Brain pericyte (primary cell): Measurements from ENCODE around the gene TGM5.

Experiments used
- DNase-seq: peaks from one replicate; pipeline ENCODE4 v3.0.0-alpha.2; 2012; ENCODE audit warnings: low read depth, low spot score

The TGM5 gene

GRCh38 chr15:43196760-43197548 lies 69.8 kb downstream of the TGM5 start:
- DNase-seq: no peak

- DNase-seq: no peak
These were observed 71.9 kb downstream of the TGM5 start for GRCh38 chr15:43194795-43195194.

- no peak for DNase-seq
These were observed 73.0 kb downstream of the TGM5 start for GRCh38 chr15:43193710-43194109.

DNA sequence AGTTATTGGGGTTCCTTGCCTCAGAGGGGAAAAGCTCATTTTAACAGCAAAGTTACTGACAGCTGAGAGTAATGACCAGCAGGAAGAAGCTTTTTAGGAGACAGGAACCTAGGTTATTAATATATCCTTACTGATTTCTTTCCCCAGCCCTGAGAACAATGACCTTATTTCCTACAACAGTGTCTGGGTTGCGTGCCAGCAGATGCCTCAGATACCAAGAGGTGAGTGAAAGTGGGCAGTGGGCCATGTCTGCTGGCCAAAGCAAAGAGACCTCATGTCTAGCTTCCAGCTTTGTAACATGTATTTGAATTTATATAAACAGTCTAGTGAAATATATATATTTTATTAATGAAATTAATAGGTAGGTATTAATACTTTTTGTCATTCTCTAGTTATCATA lies 76.5 kb downstream of the TGM5 start:
- no peak for DNase-seq

DNA sequence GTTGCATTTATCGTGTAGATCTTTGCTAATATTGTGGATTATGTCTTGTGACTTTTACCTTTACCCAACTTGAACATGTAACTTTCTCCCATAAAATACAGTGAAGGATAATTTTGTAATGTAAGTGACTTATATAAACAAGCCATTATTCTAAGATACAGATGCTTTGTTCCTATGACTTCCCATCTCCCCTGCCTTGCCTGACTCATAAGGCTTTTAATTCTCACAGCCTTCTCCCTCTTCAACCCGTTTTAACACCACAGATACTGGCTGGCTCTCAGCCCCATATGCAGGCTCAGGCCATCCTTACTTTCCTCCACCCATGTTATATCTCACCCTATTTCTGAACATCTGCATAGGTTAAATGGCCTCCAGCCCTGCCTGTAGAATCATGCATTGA lies 77.4 kb downstream of the TGM5 start:
- DNase-seq: no peak

GRCh38 chr15:43187544-43188155 lies 79.1 kb downstream of the TGM5 start:
- DNase-seq: no peak

- no peak for DNase-seq
These were observed 80.8 kb downstream of the TGM5 start for GRCh38 chr15:43186003-43186353.

- no peak for DNase-seq
These were observed 81.3 kb downstream of the TGM5 start, which contains the start of gene CCNDBP1 for GRCh38 chr15:43185157-43186002. TSS of gene CCNDBP1 (plus strand) at chr15:43185403. CDS start at chr15:43185499, 96 bp downstream.

GRCh38 chr15:43184407-43185124 lies 82.2 kb downstream of the TGM5 start:
- DNase-seq: no peak

DNA sequence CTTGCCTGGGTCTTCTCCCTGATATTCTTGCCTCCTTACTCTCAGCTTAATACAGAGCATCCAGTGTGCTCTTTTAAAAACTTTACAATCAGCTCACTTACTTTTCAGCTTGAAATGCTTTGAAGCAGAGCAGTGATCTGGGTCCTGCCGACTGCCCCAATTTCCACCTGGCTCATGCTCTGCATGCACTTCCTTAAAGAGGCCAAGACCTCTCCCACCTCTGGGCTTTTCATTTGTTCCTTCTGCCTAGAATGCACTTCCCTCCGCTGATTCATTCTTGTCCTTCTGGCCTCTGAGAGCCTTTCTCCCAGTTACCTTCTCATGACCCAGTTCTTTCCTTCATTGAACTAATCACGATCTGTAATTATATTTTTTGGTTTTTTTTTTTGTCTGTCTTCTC lies 83.5 kb downstream of the TGM5 start:
- DNase-seq: no peak
